ENCODE data around the gene EMILIN2. TPM values are rescaled to one million over a fixed set of nuclear protein-coding genes. Genes with fewer than 3 reads are reported as not detected.

Gene EMILIN2
- total and polyA plus RNA-seq, 2 of the 8 experiments (the other 6 are each of a cell fraction or from before 2014, with no cell fraction given) = 6.0 to 7.5 TPM

GRCh38 chr18:2845172-2845571 is 1.6 kb upstream of the EMILIN2 start (continued):
- TF ChIP-seq E2F6 (IDR thresholded peaks at IDR 0.05) (no peak), CREB1 (IDR thresholded peaks at IDR 0.05) (no peak), TAF7 (optimal IDR thresholded peaks at IDR 0.05; ENCODE audit: borderline replicate concordance, low read depth, low read length) (no peak), EP300 (IDR thresholded peaks at IDR 0.05; ENCODE audit: borderline replicate concordance in 1 of 2, low read depth in 2 of 2, low read length in 2 of 2) (no peak), USF2 (IDR thresholded peaks at IDR 0.05; ENCODE audit: low read length) (no peak)
